Stimulated activated CD4-positive, alpha-beta T cell treated with anti-CD3 and anti-CD28 coated beads, Interleukin-15, amount 100 ng/mL, for 24 hours (primary cell): ENCODE data around the gene KCNIP3.

Source experiments
- DNase-seq: peaks from one replicate; pipeline ENCODE4 v3.0.0-alpha.2; 2020

Gene KCNIP3

GRCh38 chr2:95314964-95315611 lies 17.9 kb downstream of the KCNIP3 start:
- DNase-seq = no peak

- DNase-seq = no peak
These were observed 18.8 kb downstream of the KCNIP3 start for GRCh38 chr2:95315801-95316411.

- DNase-seq = no peak
These were observed 19.4 kb downstream of the KCNIP3 start for GRCh38 chr2:95316466-95317122.

- DNase-seq = no peak
These were observed 20.0 kb downstream of the KCNIP3 start for GRCh38 chr2:95317123-95317500.

- no peak for DNase-seq
These were observed 20.7 kb downstream of the KCNIP3 start for GRCh38 chr2:95317665-95318425.

- no peak for DNase-seq
These were observed 21.5 kb downstream of the KCNIP3 start for GRCh38 chr2:95318431-95319220.

- no peak for DNase-seq
These were observed 22.6 kb downstream of the KCNIP3 start for GRCh38 chr2:95319481-95320343.

GRCh38 chr2:95320344-95320712 lies 23.2 kb downstream of the KCNIP3 start:
- no peak for DNase-seq

GRCh38 chr2:95320986-95321767 lies 24.0 kb downstream of the KCNIP3 start:
- DNase-seq = no peak

- DNase-seq = peak; percentile 46
These were observed 26.4 kb downstream of the KCNIP3 start for GRCh38 chr2:95323347-95324155.

- DNase-seq = no peak
These were observed 27.9 kb downstream of the KCNIP3 start for GRCh38 chr2:95325026-95325425.

- DNase-seq = no peak
These were observed 28.7 kb downstream of the KCNIP3 start for GRCh38 chr2:95325590-95326432.

GRCh38 chr2:95326433-95327140 lies 29.4 kb downstream of the KCNIP3 start:
- no peak for DNase-seq

- no peak for DNase-seq
These were observed 30.7 kb downstream of the KCNIP3 start for GRCh38 chr2:95327861-95328260.

- DNase-seq = no peak
These were observed 31.4 kb downstream of the KCNIP3 start for GRCh38 chr2:95328358-95329125.

GRCh38 chr2:95329401-95329800 lies 32.3 kb downstream of the KCNIP3 start:
- DNase-seq = no peak
